Measurements from ENCODE around the gene GOLM1.
"Not testable (repeated sequence)": the region's sequence is repeated elsewhere in the genome, so short reads cannot be mapped to it uniquely, and the experiment has no call there.

Gene GOLM1, protein sequence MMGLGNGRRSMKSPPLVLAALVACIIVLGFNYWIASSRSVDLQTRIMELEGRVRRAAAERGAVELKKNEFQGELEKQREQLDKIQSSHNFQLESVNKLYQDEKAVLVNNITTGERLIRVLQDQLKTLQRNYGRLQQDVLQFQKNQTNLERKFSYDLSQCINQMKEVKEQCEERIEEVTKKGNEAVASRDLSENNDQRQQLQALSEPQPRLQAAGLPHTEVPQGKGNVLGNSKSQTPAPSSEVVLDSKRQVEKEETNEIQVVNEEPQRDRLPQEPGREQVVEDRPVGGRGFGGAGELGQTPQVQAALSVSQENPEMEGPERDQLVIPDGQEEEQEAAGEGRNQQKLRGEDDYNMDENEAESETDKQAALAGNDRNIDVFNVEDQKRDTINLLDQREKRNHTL

DNA sequence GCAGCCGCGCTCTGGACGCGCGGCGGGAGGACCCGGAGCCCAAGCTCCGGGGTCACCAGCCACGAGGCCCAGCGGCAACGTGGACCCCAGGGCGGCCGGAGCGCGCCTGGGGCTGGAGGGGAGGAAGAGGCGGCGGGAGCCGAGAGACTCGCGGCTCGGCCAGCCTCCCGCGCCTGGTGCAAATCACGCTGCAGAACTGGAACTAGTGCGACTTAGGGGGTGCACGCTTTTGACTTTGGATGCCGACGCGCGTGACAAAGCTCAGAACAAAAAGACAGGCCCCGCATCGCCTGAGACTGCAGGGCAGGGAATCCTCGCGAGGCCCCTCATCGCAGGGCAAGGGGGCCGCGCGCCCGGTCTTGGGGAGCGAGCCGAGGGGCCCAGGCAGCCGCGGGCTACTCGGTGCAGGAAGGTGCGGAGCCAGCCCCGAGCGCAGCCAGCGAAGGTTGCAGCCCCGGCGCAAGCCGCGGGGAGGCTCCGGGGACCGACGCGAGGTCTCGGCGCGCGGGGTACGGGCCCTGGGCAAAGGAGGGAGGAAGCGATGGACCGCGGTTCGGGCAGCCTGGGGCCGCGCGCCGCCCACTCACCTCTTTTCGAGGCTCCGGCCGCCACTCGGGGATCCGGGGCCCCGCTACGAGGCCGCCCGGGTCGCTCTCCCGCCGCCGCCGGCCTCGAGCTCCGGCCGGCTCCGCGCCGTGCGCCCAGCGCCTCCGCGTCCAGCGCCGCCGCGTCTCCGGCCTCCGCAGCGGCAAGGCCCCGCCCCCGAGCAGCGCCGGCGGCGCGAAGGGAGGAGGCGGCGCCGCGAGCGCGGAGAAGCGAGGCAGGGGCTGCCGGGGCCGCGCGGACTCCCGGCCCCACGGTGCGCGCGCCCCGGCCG, at the start of gene GOLM1:
TSS of gene GOLM1 (minus strand) at position 735 of the 877 bp plus-strand sequence. CDS start 20,238 bp downstream, outside the sequence.
- FAIRE-seq: no peak
- peak; percentile 46 for DNase-seq (ENCODE audit: low spot score)

DNA sequence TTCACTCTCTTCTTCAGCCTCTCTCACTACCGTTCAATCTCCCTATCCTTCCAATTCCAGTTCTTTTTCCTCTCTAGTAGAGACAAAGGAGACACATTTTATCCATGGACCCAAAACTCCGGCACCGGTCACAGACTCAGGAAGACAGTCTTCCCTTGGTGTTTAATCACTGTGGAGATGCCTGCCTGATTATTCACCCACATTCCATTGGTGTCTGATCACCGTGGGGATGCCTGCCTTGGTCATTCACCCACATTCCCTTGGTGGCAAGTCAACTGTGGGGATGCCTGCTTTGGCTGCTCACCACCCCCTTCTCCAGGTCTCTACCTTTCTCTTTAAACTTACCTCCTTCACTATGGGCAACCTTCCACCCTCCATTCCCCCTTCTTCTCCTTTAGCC, 47.3 kb upstream of the GOLM1 start:
- peak; percentile 69 for DNase-seq (ENCODE audit: low spot score)
- peak; percentile 63 for FAIRE-seq

DNA sequence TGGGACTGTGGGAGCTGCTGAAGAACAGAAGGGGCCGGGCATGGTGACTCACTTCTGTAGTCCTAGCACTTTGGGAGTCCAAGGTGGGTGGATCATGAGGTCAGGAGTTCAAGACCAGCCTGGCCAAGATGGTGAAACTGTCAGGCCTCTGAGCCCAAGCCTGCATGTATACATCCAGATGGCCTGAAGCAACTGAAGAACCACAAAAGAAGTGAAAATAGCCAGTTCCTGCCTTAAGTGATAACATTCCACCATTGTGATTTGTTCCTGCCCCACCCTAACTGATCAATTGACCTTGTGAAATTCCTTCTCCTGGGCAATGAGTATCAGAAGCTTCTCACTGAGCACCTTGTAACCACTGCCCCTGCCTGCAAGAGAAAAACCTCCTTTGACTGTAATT, 46.6 kb upstream of the GOLM1 start:
- not testable (repeated sequence) for FAIRE-seq; DNase-seq (ENCODE audit: low spot score)

DNA sequence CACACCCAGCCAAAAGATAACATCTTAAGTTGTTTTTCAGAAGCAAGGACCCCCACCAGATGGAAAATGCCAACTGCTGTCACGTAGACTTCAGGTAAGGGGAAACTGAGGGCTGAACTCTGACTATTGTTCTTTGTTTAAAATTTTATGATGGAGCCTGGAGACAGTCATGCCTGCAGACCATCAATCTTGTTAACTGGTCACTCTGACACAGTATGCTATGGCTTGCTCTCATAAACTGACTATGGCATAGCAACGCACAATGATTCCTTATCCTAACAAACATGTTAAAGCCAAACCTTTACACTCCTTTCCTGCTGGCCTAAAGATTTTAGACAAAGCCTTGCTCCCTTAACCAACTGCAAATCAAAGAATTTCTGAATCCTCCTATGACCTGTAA, 43.6 kb upstream of the GOLM1 start:
- DNase-seq (ENCODE audit: low spot score): no peak
- no peak for FAIRE-seq

DNA sequence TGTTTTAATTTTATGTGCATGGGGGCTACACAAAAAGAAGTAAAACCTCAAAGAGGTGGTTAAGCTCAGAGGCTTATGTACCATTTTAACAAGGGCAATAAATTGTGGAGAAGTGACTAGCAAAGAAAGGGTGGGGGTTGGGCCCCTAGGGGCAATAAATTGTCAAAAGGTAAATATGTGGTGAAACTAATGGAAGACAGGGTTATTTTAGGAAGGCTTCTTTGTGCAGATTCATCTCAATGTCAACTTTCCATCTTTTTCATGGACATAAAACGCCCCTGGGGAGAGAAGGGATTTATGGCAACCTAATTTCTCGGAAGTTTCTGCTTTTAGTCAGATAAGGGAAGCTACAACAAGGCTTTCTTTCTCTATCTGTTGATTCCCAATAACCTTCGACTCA, 42.5 kb upstream of the GOLM1 start:
- no peak for FAIRE-seq
- no peak for DNase-seq (ENCODE audit: low spot score)

DNA sequence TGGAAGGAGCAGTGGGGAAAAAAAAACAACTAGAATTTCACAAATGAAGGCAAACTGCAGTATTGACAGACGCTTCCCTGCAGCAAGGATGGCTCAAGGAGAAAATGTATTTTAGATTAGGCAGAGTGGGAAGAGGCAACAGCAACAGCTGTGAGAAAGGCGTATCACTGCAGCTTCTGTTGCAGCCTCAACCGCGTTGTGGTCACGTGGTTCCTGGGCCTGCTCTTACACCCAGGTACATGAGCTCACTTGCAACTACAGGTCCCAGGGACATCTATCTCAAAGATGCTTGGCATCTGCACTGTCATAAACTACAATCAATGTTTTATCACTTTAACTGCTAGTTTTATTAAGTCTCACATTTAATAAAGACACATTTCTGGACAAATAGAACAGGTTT, 36.0 kb upstream of the GOLM1 start:
- FAIRE-seq (no peak), DNase-seq (ENCODE audit: low spot score) (no peak)

DNA sequence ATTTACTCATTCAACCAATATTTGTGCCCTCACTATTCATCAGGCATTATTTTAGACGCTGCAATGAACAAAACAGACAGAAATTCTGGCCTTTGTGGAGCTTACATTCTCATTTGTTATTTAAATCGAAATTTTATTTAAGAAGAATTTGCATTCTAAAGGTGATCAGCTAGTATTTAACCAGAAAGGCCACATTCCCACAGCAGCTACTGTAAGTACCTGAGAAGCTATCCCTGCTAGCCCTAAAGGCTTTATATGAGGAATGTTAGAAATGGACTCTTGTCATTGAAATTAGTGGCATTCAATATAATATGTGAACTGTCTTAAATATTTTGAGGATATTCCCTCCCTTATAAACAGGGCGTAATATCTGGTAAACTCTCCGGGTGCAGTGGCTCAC, 35.0 kb upstream of the GOLM1 start:
- no peak for FAIRE-seq
- DNase-seq (ENCODE audit: low spot score): no peak

DNA sequence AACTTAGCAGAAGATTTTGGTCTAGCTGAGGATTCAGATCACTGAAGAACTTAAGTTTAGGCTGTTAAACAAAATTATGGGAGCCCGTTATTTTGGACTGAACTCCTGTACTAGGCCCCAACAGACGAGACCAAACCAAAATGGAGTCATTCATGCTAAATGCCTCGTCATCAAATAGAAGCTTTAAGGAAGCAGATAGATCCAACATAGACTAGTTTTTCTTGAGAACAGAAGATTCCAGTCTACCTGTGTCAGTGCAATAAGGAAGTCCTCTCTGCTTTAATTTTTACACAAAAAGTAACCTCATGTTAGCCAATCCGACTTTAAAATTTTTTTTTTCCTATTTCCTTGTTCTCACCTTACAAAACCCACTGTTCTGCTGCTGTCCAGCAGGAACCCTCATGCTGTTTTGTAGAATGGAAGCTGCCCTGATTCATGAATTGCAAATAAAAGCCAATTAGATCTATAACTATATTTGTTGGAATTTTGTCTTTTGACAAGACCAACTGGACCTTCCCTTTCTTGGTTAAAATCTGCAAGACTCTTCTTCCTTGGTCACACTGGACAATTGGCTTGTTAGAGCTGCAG, 29.0 kb upstream of the GOLM1 start:
- DNase-seq (ENCODE audit: low spot score) (no peak), FAIRE-seq (no peak)

DNA sequence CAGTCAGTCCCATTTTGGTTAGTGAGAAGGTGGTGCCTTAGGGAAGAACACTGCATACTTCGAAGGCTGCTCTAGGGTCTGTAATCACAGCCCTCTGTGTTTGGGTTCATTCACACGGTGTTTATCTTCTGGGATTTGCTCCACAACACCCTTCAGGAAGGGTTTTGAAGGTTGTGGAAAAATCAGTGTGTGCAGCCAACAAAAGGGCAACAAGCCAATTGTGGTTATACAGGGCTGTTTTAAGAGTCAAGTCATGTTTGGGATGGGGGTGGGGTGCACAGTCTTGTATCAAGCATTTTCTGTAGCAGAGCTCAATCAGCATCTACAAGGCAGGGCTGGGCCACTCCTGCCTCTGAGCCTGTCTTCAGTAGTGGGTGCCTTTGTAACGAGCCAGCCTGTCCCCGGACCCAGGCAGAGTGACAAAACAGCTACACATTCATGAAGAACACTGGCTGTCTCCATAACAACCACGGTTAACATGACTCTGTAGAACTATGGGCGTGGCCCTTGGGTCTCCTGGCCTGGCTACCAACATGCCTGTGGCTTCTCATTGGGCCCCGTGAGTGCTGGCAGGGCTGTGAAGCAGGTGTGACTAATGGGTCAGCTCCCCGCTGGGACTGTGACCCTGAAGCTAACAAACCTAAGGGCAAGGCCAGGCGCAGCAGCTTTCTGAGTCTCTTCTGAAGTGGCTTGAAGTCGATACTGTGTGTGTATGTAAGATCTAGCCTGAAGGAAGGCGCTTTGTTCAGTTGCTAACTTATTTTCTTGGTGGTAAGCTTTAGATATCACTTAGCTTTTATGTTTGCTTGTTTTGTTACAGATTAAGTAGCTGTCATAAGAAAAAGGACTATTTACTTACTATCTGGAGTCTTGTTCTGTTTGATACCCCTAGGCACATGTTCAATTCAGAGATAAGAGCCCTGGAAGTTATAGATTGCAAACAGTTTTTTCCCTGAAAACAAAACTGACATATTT, 27.9 kb upstream of the GOLM1 start:
- FAIRE-seq (peak; percentile 97), DNase-seq (ENCODE audit: low spot score) (peak; percentile 99)

DNA sequence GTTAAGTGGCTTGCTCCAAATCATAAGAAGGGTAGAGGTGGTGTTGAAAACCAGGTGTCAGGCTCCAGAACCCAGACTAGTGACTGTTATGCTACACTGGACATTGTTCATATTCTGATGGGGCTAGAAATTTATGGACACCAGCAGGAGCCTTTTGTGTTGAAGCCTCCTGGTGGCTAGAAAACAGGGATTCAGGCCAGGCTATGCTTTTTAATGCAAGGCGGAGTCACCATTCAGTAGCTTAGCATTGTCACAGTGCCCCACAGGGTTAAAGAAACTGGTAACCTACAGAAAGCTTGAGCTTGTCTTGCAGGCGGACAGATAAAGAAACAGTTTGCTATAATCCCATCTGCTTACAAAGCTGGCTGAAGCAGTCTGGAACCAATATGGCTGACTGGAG, 23.0 kb upstream of the GOLM1 start:
- FAIRE-seq: no peak
- no peak for DNase-seq (ENCODE audit: low spot score)

DNA sequence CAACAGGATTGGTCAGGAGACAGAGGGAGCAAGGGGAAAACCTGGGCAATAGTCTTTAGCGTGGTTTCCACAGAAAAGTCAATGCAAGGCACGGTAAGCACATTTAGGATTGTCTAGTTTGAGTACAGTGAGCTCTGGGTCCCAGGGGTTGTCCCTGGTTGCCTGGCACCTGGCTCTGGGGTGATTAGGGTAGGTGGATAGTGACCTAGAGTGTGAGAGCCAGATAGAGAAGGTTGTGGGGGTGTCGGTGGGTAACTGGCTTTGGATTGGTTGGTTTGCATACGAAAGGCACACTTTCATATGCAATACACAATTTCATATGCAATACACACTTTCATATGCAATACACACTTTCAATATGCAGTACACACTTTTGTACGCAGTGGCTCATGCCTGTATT, 20.1 kb upstream of the GOLM1 start:
- FAIRE-seq (no peak), DNase-seq (ENCODE audit: low spot score) (no peak)

DNA sequence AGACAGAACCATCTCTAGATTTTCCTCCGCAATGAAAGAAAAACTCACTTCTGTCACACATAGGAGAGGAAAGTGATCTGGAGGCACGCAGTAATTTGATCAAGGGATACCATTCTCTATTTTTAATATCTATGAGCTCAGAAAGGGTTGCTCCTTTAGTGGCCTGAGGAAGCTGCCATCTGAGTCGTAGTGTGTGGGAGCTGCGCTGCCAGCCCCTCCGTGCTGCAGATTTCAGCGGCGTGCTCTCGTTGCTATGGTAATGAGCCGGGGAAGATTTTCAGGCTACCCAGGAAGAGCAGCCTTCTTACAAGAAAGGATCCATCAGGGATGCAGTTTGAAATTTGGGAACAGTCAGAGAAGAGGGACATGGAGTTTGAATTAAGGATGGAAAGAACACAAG, 17.1 kb upstream of the GOLM1 start:
- DNase-seq (ENCODE audit: low spot score) (no peak), FAIRE-seq (no peak)

DNA sequence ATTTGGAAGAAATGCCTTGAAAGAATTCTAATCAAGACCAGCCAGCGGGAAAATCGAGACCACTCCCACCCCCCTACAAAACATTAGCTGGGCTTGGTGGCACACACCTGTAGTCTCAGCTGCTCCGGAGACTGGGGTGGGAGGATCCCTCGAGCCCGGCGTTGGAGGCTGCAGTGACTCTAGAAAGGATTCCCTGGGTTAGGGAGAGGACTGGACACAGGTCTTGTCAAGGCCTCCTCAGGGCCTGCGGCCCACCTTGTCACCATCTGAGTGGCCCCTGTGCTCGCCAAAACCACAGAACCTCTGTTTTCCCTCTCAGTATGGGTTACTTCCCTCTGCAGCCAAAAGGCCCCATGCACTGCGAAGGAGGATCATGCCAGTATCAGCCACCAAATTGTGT, 16.5 kb upstream of the GOLM1 start:
- no peak for FAIRE-seq

DNA sequence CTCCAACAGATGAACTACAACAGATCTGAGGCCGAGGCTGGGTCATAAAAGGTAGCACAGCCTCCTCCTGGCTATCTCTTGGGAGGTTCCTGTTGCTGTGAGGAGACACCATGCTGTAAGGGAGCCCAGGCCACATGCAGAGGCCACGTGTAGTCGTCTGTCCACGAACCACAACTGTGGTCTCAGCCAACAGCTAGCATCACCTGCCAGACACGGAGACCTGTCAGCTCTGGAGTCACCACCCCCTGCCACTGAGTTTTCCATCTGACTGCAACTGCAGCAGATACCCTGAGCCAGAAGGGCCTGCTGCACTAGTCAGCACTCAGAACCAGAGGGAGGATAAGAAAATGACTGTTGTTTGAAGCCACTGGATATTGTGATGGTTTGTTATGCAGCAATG, 12.7 kb upstream of the GOLM1 start:
- FAIRE-seq (no peak), DNase-seq (ENCODE audit: low spot score) (no peak)

More for the DNA sequence above, 16.5 kb upstream of the GOLM1 start:
- no peak for DNase-seq (ENCODE audit: low spot score)

DNA sequence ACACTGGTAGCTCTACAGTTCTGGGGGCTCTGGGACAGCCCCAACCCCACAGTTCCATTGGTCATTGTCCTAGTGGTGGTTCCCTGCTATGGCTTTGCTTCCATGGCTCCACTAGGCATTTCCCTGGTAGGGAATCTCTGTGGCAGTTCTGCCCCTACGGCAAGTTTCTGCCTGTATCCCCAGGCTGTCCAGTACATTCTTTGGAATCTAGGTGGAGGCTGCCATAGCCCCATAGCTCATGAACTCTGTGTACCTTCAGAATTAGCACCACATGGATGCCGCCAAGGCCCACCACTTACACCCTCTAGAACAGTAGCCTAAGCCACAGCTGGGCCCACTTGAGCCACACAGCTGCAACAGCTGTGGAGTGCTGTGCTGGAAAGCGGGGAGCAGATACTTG, 3.3 kb upstream of the GOLM1 start:
- FAIRE-seq (no peak), DNase-seq (ENCODE audit: low spot score) (no peak)

DNA sequence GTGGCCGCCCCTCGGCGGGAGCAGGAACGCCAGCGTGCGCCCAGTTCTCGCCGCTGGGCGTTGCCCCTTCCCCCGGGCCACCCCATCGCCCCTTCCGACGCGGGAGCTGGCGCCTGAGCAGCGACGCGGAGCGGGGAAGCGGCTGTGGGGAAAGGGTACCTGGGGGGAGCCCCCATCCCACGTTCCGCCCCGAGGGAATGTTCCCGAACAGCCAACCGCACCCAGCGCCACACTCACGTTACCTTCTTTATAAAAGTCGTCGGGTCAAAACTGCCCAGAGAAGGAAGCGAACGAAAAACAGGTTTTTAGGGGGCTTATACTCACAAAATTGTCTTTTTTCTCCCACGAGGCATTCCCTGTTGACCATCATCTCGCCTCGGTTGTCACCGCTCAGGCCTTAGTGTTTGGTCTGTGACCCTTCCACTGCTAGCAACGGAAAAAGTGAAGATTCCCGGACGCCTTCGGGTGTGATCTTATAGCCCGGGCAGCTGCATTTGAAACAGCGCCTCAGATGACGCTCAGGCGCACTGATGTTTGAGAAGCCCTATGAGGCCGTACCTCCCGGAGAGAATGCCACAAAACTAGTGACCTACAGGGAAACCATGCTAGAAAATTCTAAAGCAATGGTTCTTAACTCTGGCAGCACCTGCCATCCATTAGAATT, 475 bp upstream of the GOLM1 start:
- DNase-seq (ENCODE audit: low spot score): peak; percentile 16
- FAIRE-seq: no peak

DNA sequence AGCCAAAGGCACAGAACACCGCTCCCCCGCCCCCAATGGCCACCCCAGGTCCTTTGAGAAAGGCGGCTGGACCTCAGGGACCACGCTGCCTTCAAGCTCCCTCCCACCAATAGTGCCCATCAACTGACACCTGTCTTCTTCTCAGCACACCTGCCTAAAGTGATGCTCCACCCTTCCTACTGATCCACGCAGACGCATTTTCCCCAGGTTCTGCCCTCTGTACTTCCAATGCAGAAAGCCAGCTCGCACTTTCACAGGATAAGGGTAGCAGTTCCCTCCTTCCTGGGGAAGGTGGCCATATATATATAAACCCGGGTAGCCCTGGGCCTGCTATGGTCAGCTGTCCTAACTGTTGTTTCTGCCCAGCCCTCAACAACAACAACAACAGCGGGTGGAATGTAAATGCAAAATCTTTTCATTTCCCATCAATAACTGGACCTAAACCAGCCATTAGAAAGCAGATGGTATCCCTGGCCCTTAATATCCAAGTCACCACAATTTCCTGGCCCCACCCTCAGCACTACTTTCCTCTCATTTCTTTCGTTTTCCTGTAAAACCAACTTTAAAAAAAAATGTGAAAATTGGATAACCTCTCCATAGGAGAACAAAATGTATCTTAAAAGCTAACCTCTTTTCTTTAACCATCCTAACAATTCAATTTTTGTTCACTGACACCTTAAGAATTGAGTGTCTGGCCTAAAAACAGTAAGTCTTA, 1.7 kb downstream of the GOLM1 start:
- FAIRE-seq (no peak), DNase-seq (ENCODE audit: low spot score) (no peak)

DNA sequence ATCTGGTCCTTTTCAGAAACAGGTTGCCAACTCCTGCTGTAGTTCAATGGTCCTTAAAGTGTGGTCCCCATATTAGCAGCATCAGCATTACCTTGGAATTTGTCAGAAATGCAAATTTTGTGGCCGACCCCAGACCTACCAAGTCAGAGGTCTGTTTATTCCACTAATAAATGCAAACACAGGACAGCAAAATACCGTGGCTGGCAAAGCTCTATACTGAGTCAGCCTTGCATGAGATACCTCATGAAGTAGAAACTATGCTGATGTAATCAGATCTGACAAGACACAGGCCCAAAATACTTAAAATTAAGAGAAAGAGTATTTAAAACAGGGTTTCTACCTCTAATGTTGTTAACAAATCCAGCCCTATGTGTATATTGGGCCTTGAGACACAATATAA, 3.0 kb downstream of the GOLM1 start:
- DNase-seq (ENCODE audit: low spot score) (peak; percentile 33), FAIRE-seq (peak; percentile 25)

DNA sequence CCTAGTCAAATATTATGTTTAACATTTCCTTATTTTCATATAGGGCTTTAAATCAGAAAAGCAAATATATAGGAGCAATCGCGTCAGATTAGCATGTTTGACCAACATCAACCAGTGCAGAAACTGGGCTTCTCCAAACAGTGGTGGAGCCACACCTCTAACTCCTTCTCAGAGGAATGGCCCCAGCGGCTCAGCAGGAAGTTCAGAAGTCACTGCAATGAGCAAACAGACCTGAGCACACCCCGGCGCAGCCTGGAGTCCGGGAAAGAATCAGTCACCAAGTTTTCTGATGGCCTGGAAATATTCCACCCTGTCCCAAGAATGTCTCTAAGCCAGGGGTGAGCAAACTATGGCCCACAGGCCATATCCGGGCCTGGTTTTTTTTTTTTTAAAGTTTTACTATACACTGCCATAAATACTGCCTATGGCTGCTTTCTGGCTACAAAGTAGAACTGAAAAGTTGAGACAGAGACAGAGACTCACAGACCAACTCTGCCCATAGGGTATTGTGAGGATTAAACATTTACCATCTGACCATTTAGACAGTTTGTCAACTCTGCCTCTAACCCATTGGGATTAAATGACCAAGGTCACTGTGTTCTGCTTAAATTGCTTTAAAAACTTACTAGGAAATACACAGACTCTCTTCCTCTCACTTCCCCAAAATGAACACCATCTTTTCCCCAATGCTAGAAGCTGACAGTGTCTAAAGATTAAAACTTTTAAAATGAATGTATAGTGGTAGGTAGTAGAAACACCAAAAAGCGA, 5.4 kb downstream of the GOLM1 start:
- FAIRE-seq (peak; percentile 90), DNase-seq (ENCODE audit: low spot score) (peak; percentile 83)

Measured in RCC 7860 (cell line).